ENCODE results near the gene RNF212.

The RNF212 gene

GRCh38 chr4:1092983-1093361, 20.4 kb downstream of the RNF212 start:
- Histone ChIP-seq H3K9me3 (ENCODE audit: insufficient read depth, low read length) (no peaks in the 10 kb centered on the region), H3K4me2 (ENCODE audit: low read length) (no peak overlapping the region), H3K27me3 (ENCODE audit: low read depth, low read length) (no peaks in the 10 kb centered on the region), H3K36me3 (replicated peaks; ENCODE audit: low read depth, low read length) (no peaks in the 10 kb centered on the region), H3K9ac (ENCODE audit: low read length) (no peak overlapping the region), H3K27ac (ENCODE audit: low read length) (no peak overlapping the region), H3K4me1 (ENCODE audit: low read length) (no peaks in the 10 kb centered on the region), H3K4me3 (ENCODE audit: low read length) (no peak overlapping the region), H3K79me2 (ENCODE audit: low read length) (no peaks in the 10 kb centered on the region), H2AFZ (ENCODE audit: low read depth, low read length) (no peak overlapping the region), H4K20me1 (ENCODE audit: insufficient read depth, low read length) (no peaks in the 10 kb centered on the region)
- TF ChIP-seq CTCF (IDR thresholded peaks at IDR 0.05; ENCODE audit: low read depth, low read length) (no peak), EZH2phosphoT487 (IDR thresholded peaks at IDR 0.05; ENCODE audit: low read depth) (no peak)

- Histone ChIP-seq H3K4me3 (ENCODE audit: low read length) (no peak overlapping the region), H3K27me3 (ENCODE audit: low read depth, low read length) (no peaks in the 10 kb centered on the region), H2AFZ (ENCODE audit: low read depth, low read length) (no peak overlapping the region), H3K9ac (ENCODE audit: low read length) (no peak overlapping the region), H3K27ac (ENCODE audit: low read length) (no peak overlapping the region), H4K20me1 (ENCODE audit: insufficient read depth, low read length) (no peaks in the 10 kb centered on the region), H3K4me1 (ENCODE audit: low read length) (no peaks in the 10 kb centered on the region), H3K9me3 (ENCODE audit: insufficient read depth, low read length) (no peaks in the 10 kb centered on the region), H3K79me2 (ENCODE audit: low read length) (no peaks in the 10 kb centered on the region), H3K36me3 (replicated peaks; ENCODE audit: low read depth, low read length) (no peaks in the 10 kb centered on the region), H3K4me2 (ENCODE audit: low read length) (no peak overlapping the region)
- TF ChIP-seq EZH2phosphoT487 (IDR thresholded peaks at IDR 0.05; ENCODE audit: low read depth) = no peak
- TF ChIP-seq CTCF (IDR thresholded peaks at IDR 0.05; ENCODE audit: low read depth, low read length) = 0 out of 2 replicates have a peak, but pooled peaks have one; percentile 5
These were observed 21.1 kb downstream of the RNF212 start for GRCh38 chr4:1092026-1092982.

DNA sequence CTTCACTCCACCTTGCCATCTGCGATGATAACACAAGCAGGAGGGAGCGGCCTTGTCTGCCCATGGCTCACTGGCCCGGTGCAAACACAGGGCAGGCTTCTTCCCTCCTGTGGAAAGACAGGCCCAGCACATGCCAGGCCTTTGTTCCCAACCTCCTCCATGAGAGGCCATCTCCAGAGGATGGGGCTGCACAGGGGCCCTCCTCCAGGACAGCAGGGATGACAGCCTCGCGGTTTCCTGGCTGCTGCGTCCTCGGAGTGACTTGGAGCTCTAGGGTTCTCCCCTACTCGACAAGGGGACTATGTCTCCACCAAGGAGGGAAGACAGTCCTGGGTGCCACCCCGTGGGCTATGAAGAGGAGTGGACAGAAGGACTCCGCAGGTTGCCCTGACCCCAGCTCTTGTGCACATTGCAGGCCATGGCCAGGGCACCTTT, 21.8 kb downstream of the RNF212 start:
- TF ChIP-seq CTCF (IDR thresholded peaks at IDR 0.05; ENCODE audit: low read depth, low read length) = no peak
- Histone ChIP-seq H3K79me2 (ENCODE audit: low read length) (no peaks in the 10 kb centered on the region), H3K27ac (ENCODE audit: low read length) (no peak overlapping the region), H4K20me1 (ENCODE audit: insufficient read depth, low read length) (no peaks in the 10 kb centered on the region), H3K4me2 (ENCODE audit: low read length) (no peak overlapping the region), H3K36me3 (replicated peaks; ENCODE audit: low read depth, low read length) (no peaks in the 10 kb centered on the region), H2AFZ (ENCODE audit: low read depth, low read length) (no peak overlapping the region), H3K27me3 (ENCODE audit: low read depth, low read length) (no peaks in the 10 kb centered on the region), H3K9ac (ENCODE audit: low read length) (no peak overlapping the region), H3K9me3 (ENCODE audit: insufficient read depth, low read length) (no peaks in the 10 kb centered on the region), H3K4me3 (ENCODE audit: low read length) (no peak overlapping the region), H3K4me1 (ENCODE audit: low read length) (no peaks in the 10 kb centered on the region)

DNA sequence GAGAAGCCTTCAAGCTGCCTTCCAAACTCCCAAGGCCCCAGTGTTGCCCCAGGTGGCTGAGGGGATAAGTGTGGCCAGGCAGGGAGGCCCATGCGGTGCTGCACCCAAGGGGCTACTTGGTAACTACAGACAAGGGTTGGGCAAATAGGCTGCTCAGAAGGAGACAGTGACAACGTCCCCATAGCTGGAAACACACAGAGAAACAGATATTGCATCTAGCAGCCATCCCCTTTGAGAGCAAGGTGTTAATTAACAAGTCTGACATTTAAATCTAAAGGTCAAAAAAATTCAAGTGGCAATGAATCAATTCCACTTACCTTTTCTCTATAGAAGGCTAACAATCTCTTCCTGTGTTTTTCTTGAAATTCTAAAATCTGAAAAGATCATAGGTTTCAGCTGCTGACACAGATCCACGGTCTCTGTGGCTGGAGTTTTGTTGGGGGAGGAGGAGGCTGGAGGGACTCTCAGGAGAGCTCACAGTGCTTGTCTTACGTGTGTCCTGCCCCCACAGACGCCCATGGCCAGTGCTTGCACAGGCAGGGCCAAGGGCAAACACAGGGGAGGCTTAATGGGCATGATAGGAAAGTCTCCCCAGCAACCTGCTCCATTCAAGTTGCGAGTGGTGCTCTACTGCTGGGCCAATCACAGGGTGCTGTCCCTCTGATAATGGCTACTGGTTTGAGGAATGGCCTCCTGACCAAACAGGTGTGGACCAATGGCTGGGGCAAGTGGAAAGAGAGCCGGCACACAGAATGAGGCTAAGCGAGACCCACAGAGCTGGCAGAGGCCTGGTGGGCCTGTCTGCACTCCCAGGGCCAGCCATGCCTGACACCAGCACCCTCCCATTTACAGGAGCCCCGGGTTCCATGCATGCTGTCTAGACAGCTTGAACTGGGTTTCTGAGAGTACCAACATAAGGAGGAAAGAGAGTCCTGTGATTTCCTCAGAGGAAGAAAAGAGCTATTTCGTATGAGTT, 22.6 kb downstream of the RNF212 start:
- no peak for TF ChIP-seq CTCF (IDR thresholded peaks at IDR 0.05; ENCODE audit: low read depth, low read length)
- TF ChIP-seq EZH2phosphoT487 (IDR thresholded peaks at IDR 0.05; ENCODE audit: low read depth) = no peak
- Histone ChIP-seq H3K4me3 (ENCODE audit: low read length) (no peak overlapping the region), H3K36me3 (replicated peaks; ENCODE audit: low read depth, low read length) (no peaks in the 10 kb centered on the region), H3K4me2 (ENCODE audit: low read length) (no peak overlapping the region), H3K27ac (ENCODE audit: low read length) (no peak overlapping the region), H3K27me3 (ENCODE audit: low read depth, low read length) (no peaks in the 10 kb centered on the region), H3K79me2 (ENCODE audit: low read length) (no peaks in the 10 kb centered on the region), H3K9ac (ENCODE audit: low read length) (no peak overlapping the region), H4K20me1 (ENCODE audit: insufficient read depth, low read length) (no peaks in the 10 kb centered on the region), H3K9me3 (ENCODE audit: insufficient read depth, low read length) (no peaks in the 10 kb centered on the region), H2AFZ (ENCODE audit: low read depth, low read length) (no peak overlapping the region), H3K4me1 (ENCODE audit: low read length) (no peaks in the 10 kb centered on the region)

Data from OCI-LY3 (cell line).